A549 (cell line): Measurements from ENCODE around the gene SPATS2. TPM values are rescaled to one million over a fixed set of nuclear protein-coding genes. Genes with fewer than 3 reads are reported as not detected.
A peak's percentile ranks its signal among the peaks of the same experiment; 100 is the strongest.

ENCODE experiments used
- ATAC-seq, 2 experiments: fragments of 200-7000 bp in 1 of 2; fragments of >200 bp in 1 of 2; cut with Nextera tagmentation in 1 of 2; cut with Tn5 transposase in 1 of 2; 3 replicates each; pipeline versions ENCODE4 v1.8.0 to v1.9.1; 2018 to 2020; ENCODE audit warnings: mild to moderate bottlenecking in 1 of 2, moderate library complexity in 1 of 2
- CTCF ChIA-PET: fragments of 300-600 bp; sonication (Branson Sonifier 250); formaldehyde crosslinking; extraction: SDS; loops from one replicate; lab custom pipeline; 2021; ENCODE audit warnings: antibody characterized with exemption, inconsistent platforms; lab: Yijun Ruan, JAX
- POLR2A ChIA-PET: fragments of 350-600 bp; formaldehyde crosslinking; extraction: SDS; loops from one replicate; lab custom pipeline; 2021; ENCODE audit warnings: antibody characterized with exemption, inconsistent platforms; lab: Yijun Ruan, JAX
- DNase-seq, 2 experiments: peaks; one replicate each; pipeline versions ENCODE4 v3.0.0 to v3.0.0-alpha.2; 2011 to 2016; ENCODE audit warnings: low read depth in 1 of 2, low spot score in 1 of 2
- FAIRE-seq: peaks from 2 replicates; lab custom pipeline; 2011; peaks lifted over from hg19 to GRCh38; lab: Jason Lieb, UNC
- H3K27ac ChIP-seq, 2 experiments: fragments of >200 bp; sonication (Bioruptor Twin); formaldehyde crosslinking; 3 replicates each; pipeline ENCODE4 v1.5.1; 2016 to 2017
- H3K4me1 ChIP-seq: fragments of >200 bp; sonication (Bioruptor Twin); formaldehyde crosslinking; 3 replicates; pipeline ENCODE4 v1.6.1; 2016
- H3K4me2 ChIP-seq: fragments of >200 bp; sonication (Bioruptor Twin); formaldehyde crosslinking; 3 replicates; pipeline ENCODE4 v1.6.1; 2016
- H3K4me3 ChIP-seq: fragments of >200 bp; sonication (Bioruptor Twin); formaldehyde crosslinking; 3 replicates; pipeline ENCODE4 v1.5.1; 2016
- H3K9me3 ChIP-seq: fragments of >200 bp; sonication (Bioruptor Twin); formaldehyde crosslinking; 3 replicates; pipeline ENCODE4 v1.6.1; 2016
- BCL3 ChIP-seq: fragments of >200 bp; sonication (Bioruptor Twin); formaldehyde crosslinking; IDR thresholded peaks from 3 replicates; pipeline ENCODE4 v1.6.1; 2016
- CEBPB ChIP-seq, 2 experiments: fragments of >200 bp in 1 of 2; sonication (Bioruptor Twin) in 1 of 2; formaldehyde crosslinking in 1 of 2; IDR thresholded peaks; 2 replicates each; pipeline ENCODE4 v1.6.1; 2012 to 2016
- CTCF ChIP-seq: fragments of >200 bp; sonication (Bioruptor Twin); formaldehyde crosslinking; IDR thresholded peaks from 3 replicates; pipeline ENCODE4 v1.5.1; 2016
- EHMT2 ChIP-seq: fragments of 200-600 bp; sonication (generic); IDR thresholded peaks from 2 replicates; pipeline ENCODE4 v1.6.1; 2016; ENCODE audit warnings: antibody characterized with exemption, low read depth, mild to moderate bottlenecking, moderate library complexity
- MAX ChIP-seq: IDR thresholded peaks from 2 replicates; pipeline ENCODE4 v1.6.1; 2012
- NPAS2 ChIP-seq: fragments of 250-450 bp; sonication (Bioruptor Pico); IDR thresholded peaks from 2 replicates; pipeline ENCODE4 v1.8.0; 2022; ENCODE audit warnings: mild to moderate bottlenecking, moderate library complexity, borderline replicate concordance
- NR3C1 ChIP-seq: fragments of >200 bp; sonication (Bioruptor Twin); formaldehyde crosslinking; IDR thresholded peaks from 3 replicates; pipeline ENCODE4 v1.6.1; 2017
- PHF8 ChIP-seq: fragments of 200-600 bp; sonication (generic); IDR thresholded peaks from 2 replicates; pipeline ENCODE4 v1.6.1; 2016; ENCODE audit warnings: low read depth, mild to moderate bottlenecking, antibody characterized with exemption, moderate library complexity, borderline replicate concordance
- RAD21 ChIP-seq, 2 experiments: fragments of >200 bp in 1 of 2; sonication (Bioruptor Twin) in 1 of 2; formaldehyde crosslinking in 1 of 2; IDR thresholded peaks in 1 of 2; conservative IDR thresholded peaks in 1 of 2; 2 replicates in 1 of 2; 3 replicates in 1 of 2; pipeline ENCODE4 v1.6.1; 2012 to 2018; ENCODE audit warnings: inconsistent platforms in 1 of 2
- RARB ChIP-seq: fragments of 250-450 bp; sonication (Bioruptor Pico); IDR thresholded peaks from 2 replicates; pipeline ENCODE4 v1.8.0; 2021; ENCODE audit warnings: mild to moderate bottlenecking, moderate library complexity
- RFX5 ChIP-seq: fragments of 450-650 bp; IDR thresholded peaks from 2 replicates; pipeline ENCODE4 v1.7.1; 2014; ENCODE audit warnings: antibody characterized with exemption, mild to moderate bottlenecking, moderate library complexity
- SMC3 ChIP-seq: fragments of >200 bp; sonication (Bioruptor Twin); formaldehyde crosslinking; IDR thresholded peaks from 3 replicates; pipeline ENCODE4 v1.6.1; 2018; ENCODE audit warnings: inconsistent platforms
- USF2 ChIP-seq: fragments of 450-650 bp; IDR thresholded peaks from 2 replicates; pipeline ENCODE4 v1.6.1; 2014; ENCODE audit warnings: antibody characterized with exemption
- WGBS: methylation state at CpG from one replicate; pipeline ENCODE4 v1.1.6; 2017; ENCODE audit errors: missing lambda C conversion rate; 5-methylcytosine and 5-hydroxymethylcytosine counted together
- polyA plus RNA-seq, 4 experiments: library from polyadenylated mRNA; depleted of rRNA in 3 of 4; stranded (reverse); fragments of >200 nt; fragmentation: RNase III in 1 of 4; extraction: RNeasy Plus Mini Kit Qiagen cat#74134 plus additional on column Dnase treatment in 1 of 4; gene quantifications; 2 replicates in 3 of 4; 3 replicates in 1 of 4; pipeline ENCODE4 v1.2.3, GENCODE V29; 2011 to 2017

SPATS2 gene
- polyA plus RNA-seq, 2 of the 4 experiments (the other 2 are of a cell fraction), result 37.7 to 154 TPM

- CTCF ChIA-PET, result interaction anchor here (0.5 to 11.4 kb wide), 17 partner anchors 12 to 394 kb away, joined by 3 to 91 read pairs (median 5); no protein-coding TSS in a partner anchor
- POLR2A ChIA-PET, result no interaction called here
- FAIRE-seq (no peak), ATAC-seq (no peak), DNase-seq (no peak)
- H3K27ac ChIP-seq, result no peak overlapping the region
- no peaks in the 10 kb centered on the region for H3K9me3 ChIP-seq
- TF ChIP-seq NR3C1, result no peak
- TF ChIP-seq USF2, result no peak
- no peak for TF ChIP-seq RFX5
- TF ChIP-seq EHMT2, result no peak
- no peak for TF ChIP-seq RARB (CRISPR knock-in tag)
- TF ChIP-seq BCL3, result no peak
- WGBS, result 84% methylated on average over 9 of the region's 12 CpGs
- no peaks in the 10 kb centered on the region for H3K4me1 ChIP-seq
- H3K4me2 ChIP-seq, result no peak overlapping the region
- no peak overlapping the region for H3K4me3 ChIP-seq
Observed at GRCh38 chr12:49556391-49557186, 189.3 kb downstream of the SPATS2 start.

GRCh38 chr12:49557187-49557916, 190.1 kb downstream of the SPATS2 start:
- H3K27ac ChIP-seq, result no peak overlapping the region
- FAIRE-seq, result no peak
- WGBS, result 90% methylated on average over 17 of the region's 18 CpGs
- TF ChIP-seq PHF8 (no peak), NPAS2 (CRISPR knock-in tag) (no peak)
- H3K9me3 ChIP-seq, result no peaks in the 10 kb centered on the region
- no peak overlapping the region for H3K4me2 ChIP-seq
- no peak overlapping the region for H3K4me3 ChIP-seq
- ChIA-PET CTCF (interaction anchor here (0.5 to 11.4 kb wide), 18 partner anchors 10 to 395 kb away, joined by 3 to 91 read pairs (median 4); partner anchors contain the start of gene KCNH3), POLR2A (no interaction called here)
- H3K4me1 ChIP-seq, result no peaks in the 10 kb centered on the region
- ATAC-seq, result no peak
- no peak for DNase-seq

GRCh38 chr12:49557917-49558215, 190.6 kb downstream of the SPATS2 start:
- TF ChIP-seq SMC3 (peak; percentile 48), PHF8 (no peak), CTCF (peak; percentile 46), CEBPB (IDR thresholded peaks at IDR 0.05) (no peak), RAD21 (conservative IDR thresholded peaks at IDR 0.05 in 1 of 2, IDR thresholded peaks at IDR 0.05 in 1 of 2) (peak; percentile 21 to 39; a peak in 2 of 5 replicates), MAX (peak; percentile 26; the same call in 1 of the 2 replicates)
- H3K9me3 ChIP-seq, result no peaks in the 10 kb centered on the region
- H3K4me3 ChIP-seq, result no peak overlapping the region
- ChIA-PET CTCF (interaction anchor here (0.6 to 11.4 kb wide), 15 partner anchors 9 to 342 kb away, joined by 3 to 91 read pairs (median 4); partner anchors contain the start of gene KCNH3), POLR2A (interaction anchor here (1.1 kb wide), 1 partner anchor 199 kb away, joined by 5 read pairs; no protein-coding TSS in a partner anchor)
- H3K4me2 ChIP-seq, result no peak overlapping the region
- ATAC-seq, result peak; percentile 49 to 69
- no peak for FAIRE-seq
- peak in 1 of 2 experiments; percentile 58 for DNase-seq
- 41% methylated on average over 2 of the region's 7 CpGs for WGBS
- H3K27ac ChIP-seq, result no peak overlapping the region
- H3K4me1 ChIP-seq, result no peaks in the 10 kb centered on the region
